Measurements from ENCODE around the gene GRIK5. TPM values are rescaled to one million over a fixed set of nuclear protein-coding genes. Genes with fewer than 3 reads are reported as not detected.
A peak's percentile ranks its signal among the peaks of the same experiment; 100 is the strongest.

GRIK5 gene
- total and polyA plus RNA-seq, 2 of the 8 experiments (the other 6 are each of a cell fraction or from before 2014, with no cell fraction given): 17.8 to 42.9 TPM

DNA sequence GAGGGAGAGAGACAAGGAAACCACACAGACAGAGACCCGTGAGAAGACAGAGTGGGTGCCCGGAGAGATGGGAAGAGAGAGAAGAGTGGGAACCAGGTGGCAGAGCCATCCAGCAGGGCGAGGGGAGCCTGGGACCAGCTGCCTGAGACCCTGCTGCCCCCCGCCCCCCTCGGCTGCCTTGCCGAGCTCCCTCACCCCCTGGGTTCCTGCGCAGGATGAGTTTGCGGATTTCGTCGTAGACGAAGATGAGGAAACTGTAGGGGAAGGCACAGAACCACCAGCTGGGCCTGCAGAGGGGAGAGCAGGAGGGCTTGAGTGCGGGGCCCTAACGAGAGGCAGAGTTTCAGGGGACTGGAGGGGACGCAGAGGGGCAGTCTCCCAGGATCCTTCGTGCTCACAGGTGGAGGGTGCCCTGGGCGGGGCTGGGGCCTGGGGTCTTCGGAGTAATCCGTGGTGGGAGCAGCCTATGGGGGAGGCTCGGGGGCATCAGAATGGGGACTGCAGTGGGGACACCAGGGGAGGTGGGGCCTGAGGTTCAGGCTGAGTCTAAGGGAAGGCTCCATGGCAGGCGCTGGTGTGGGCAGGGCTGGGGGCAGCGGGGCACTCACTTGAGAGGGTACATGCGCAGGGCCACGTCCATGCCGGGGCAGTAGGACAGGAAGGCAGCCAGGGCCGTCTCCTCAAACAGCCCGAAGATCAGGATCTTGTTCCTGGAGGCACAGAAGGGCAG is 102.8 kb downstream of the GRIK5 start:
- no peaks in the 10 kb centered on the region for H3K79me2 ChIP-seq (ENCODE audit: control insufficient read depth in 1 of 2, insufficient read depth in 2 of 2, low read length in 2 of 2)
- no peak overlapping the region for H4K5ac ChIP-seq (ENCODE audit: insufficient read length, low read depth, low read length)
- H3K9me3 ChIP-seq (ENCODE audit: insufficient read depth in 2 of 2, low read depth in 1 of 2, low read length in 1 of 2): no peaks in the 10 kb centered on the region
- CTCF ChIA-PET (ENCODE audit: partially characterized antibody): no interaction called here
- TF ChIP-seq EP300 (IDR thresholded peaks at IDR 0.05; ENCODE audit: borderline replicate concordance in 1 of 2, low read depth in 2 of 2, low read length in 2 of 2) (no peak), PHF8 (conservative IDR thresholded peaks at IDR 0.05; ENCODE audit: low read depth, low read length) (no peak), NANOG (IDR thresholded peaks at IDR 0.05; ENCODE audit: insufficient read depth, low read depth, low read length, poor library complexity, severe bottlenecking) (no peak)
- H3K9ac ChIP-seq (replicated peaks in 1 of 4; ENCODE audit: extremely low read depth in 1 of 4, low read depth in 3 of 4, low read length in 3 of 4): no peak overlapping the region
- H3K4me3 ChIP-seq (ENCODE audit: extremely low read depth in 1 of 4, insufficient read depth in 2 of 4, low read depth in 3 of 4, low read length in 4 of 4): no peak overlapping the region
- no peak overlapping the region for H2BK20ac ChIP-seq (ENCODE audit: low read length)
- peaks cover 0 to 3% of the 10 kb centered on the region in 2 experiments for H4K20me1 ChIP-seq (replicated peaks in 1 of 2; ENCODE audit: control insufficient read depth in 1 of 2, insufficient read depth in 2 of 2, low read length in 2 of 2)
- H2BK15ac ChIP-seq (ENCODE audit: low read length): no peak overlapping the region
- H2BK5ac ChIP-seq (ENCODE audit: low read depth, low read length): no peak overlapping the region
- H3K4me1 ChIP-seq (replicated peaks in 1 of 4; ENCODE audit: control insufficient read depth in 3 of 4, insufficient read depth in 4 of 4, low read length in 3 of 4): no peaks in the 10 kb centered on the region
- no peaks in the 10 kb centered on the region for H3K27me3 ChIP-seq (replicated peaks in 1 of 4; ENCODE audit: control insufficient read depth in 3 of 4, extremely low read depth in 1 of 4, insufficient read depth in 3 of 4, low read length in 3 of 4)
- peak overlapping the region; percentile 25; the same call in 1 of the 2 replicates for H4K8ac ChIP-seq (ENCODE audit: extremely low read depth, insufficient read depth, low read length)
- H3K23ac ChIP-seq (ENCODE audit: insufficient read length): no peak overlapping the region
- H3K4me2 ChIP-seq (ENCODE audit: insufficient read depth in 1 of 2, low read depth in 2 of 2, low read length in 2 of 2): no peak overlapping the region
- H3K4ac ChIP-seq (replicated peaks; ENCODE audit: insufficient read length, low read depth, low read length): no peak overlapping the region
- no peaks in the 10 kb centered on the region for H3K79me1 ChIP-seq (ENCODE audit: low read depth, low read length)
- no peak overlapping the region for H2AFZ ChIP-seq (ENCODE audit: low read length)
- H2BK12ac ChIP-seq (ENCODE audit: low read depth, low read length): no peak overlapping the region
- FAIRE-seq (no peak), DNase-seq (ENCODE audit: low read depth in 1 of 2, low spot score in 2 of 2) (no peak)
- WGBS, 2 experiments (ENCODE audit: extremely low coverage in 1 of 2, insufficient coverage in 1 of 2, insufficient read length in 1 of 2, insufficient replicate concordance in 2 of 2, low coverage in 1 of 2, low lambda C conversion rate in 2 of 2, missing lambda C conversion rate in 1 of 2): 91% methylated on average over 21 of the region's 26 CpGs; no CpG with 5 or more reads in 1 of the 2 experiments
- H3K56ac ChIP-seq (replicated peaks; ENCODE audit: insufficient read length, low read depth, low read length): no peak overlapping the region
- POLR2A ChIA-PET (ENCODE audit: partially characterized antibody): interaction anchor here (1.0 kb wide), 1 partner anchor 127 kb away, joined by 3 read pairs; no protein-coding TSS in a partner anchor
- H2BK120ac ChIP-seq (replicated peaks; ENCODE audit: low read depth, low read length): no peak overlapping the region
- no peak overlapping the region for H3K27ac ChIP-seq (ENCODE audit: low read depth, low read length)
- no peak overlapping the region for H3K18ac ChIP-seq (ENCODE audit: extremely low read depth, low read length)
- H3K36me3 ChIP-seq (ENCODE audit: control insufficient read depth in 2 of 4, insufficient read depth in 4 of 4, low read length in 3 of 4): peaks cover 0 to 4% (median 0%) of the 10 kb centered on the region in 4 experiments; a peak in 2 of 8 replicates
- H3K23me2 ChIP-seq (ENCODE audit: low read depth, low read length): no peaks in the 10 kb centered on the region
- no peak overlapping the region for H3K14ac ChIP-seq (ENCODE audit: insufficient read length)
- H4K91ac ChIP-seq (replicated peaks; ENCODE audit: insufficient read length, low read length): no peak overlapping the region
- H2AK5ac ChIP-seq (ENCODE audit: low read depth, low read length): no peak overlapping the region
